Calu3 (cell line): ENCODE data around the gene FCN1. TPM values are rescaled to one million over a fixed set of nuclear protein-coding genes. Genes with fewer than 3 reads are reported as not detected.

ENCODE experiments used
- BruUV-seq: library from RNA; stranded (reverse); fragments of 400-500 nt; replicated peaks from 2 replicates; lab custom pipeline; 2021; lab: Mats Ljungman, UMichigan
- CTCF ChIA-PET: fragments of 300-600 bp; sonication (Branson Sonifier 250); formaldehyde crosslinking; loops from one replicate; lab custom pipeline; 2022; ENCODE audit warnings: antibody characterized with exemption; lab: Charles Lee
- DNase-seq: peaks from one replicate; pipeline ENCODE4 v3.0.0; 2022
- H3K27ac Mint-ChIP-seq: one replicate; pipeline ENCODE4 v1.8.0; 2022; ENCODE audit warnings: mixed read lengths; ENCODE audit not compliant: unreplicated experiment
- H3K27me3 Mint-ChIP-seq: one replicate; pipeline ENCODE4 v1.8.0; 2022; ENCODE audit warnings: mixed read lengths; ENCODE audit not compliant: unreplicated experiment
- H3K36me3 Mint-ChIP-seq: one replicate; pipeline ENCODE4 v1.8.0; 2022; ENCODE audit warnings: mild to moderate bottlenecking, moderate library complexity, mixed read lengths; ENCODE audit not compliant: insufficient read depth, unreplicated experiment
- H3K4me1 Mint-ChIP-seq: one replicate; pipeline ENCODE4 v1.8.0; 2022; ENCODE audit warnings: mild to moderate bottlenecking, low read depth, mixed read lengths; ENCODE audit not compliant: unreplicated experiment
- H3K4me3 Mint-ChIP-seq: one replicate; pipeline ENCODE4 v1.8.0; 2022; ENCODE audit warnings: mild to moderate bottlenecking, low read depth, moderate library complexity, mixed read lengths; ENCODE audit not compliant: unreplicated experiment
- H3K9me3 Mint-ChIP-seq: one replicate; pipeline ENCODE4 v1.8.0; 2022; ENCODE audit warnings: low read depth, mixed read lengths; ENCODE audit not compliant: unreplicated experiment
- intact Hi-C: fragments of 100-400 bp; cut with micrococcal nuclease; formaldehyde crosslinking; loops from one replicate; pipeline ENCODE4 v1.10.0; 2022; ENCODE audit not compliant: unreplicated experiment
- total RNA-seq: library from RNA; stranded (reverse); gene quantifications from 2 replicates; pipeline ENCODE4 v1.2.3, GENCODE V29; 2022
- TF ChIP-seq, protein P1 (sequence below): fragments of 200-600 bp; IDR thresholded peaks from one replicate; pipeline ENCODE4 v1.8.0; 2022; ENCODE audit warnings: antibody characterized with exemption; ENCODE audit not compliant: unreplicated experiment

Gene FCN1
- total RNA-seq, 1 experiment from 2014 or later = not detected

DNA sequence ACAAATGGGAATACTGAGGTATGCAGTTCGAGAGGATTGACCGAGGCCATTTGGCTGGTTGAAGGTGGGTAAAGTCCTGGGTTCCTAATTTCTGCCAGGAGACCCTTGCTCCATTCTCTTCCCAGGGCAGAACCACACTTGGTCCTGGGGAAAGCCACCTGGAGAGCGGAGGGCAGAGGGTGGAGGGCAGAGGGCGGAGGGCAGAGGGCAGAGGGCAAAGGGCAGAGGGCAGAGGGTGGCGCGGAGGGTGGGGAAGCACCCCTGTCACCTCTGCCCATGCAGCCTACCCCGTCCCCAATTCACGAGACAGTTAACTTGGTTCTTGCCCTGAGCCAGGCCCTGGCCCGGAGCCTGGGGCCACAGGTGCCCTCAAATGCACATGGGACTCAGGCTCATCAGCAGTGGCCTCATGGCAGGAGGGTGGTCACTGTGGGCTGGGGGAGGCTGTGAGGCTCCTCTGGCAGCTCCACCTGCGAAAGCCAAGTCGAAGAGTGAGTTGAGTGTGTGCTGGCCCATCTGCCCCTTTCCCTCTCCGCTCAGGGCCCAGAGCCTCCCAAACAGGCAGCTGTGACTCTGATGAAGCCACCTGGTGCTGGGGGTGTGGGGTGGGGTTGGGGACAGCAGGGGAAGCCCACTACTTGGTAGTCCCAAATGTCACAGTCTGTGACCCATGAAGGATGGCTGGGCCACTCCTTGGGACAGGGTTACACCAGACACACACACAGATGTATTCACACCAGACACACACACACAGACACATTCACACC is 28.0 kb upstream of the FCN1 start:
- CTCF ChIA-PET = no interaction called here
- no peaks in the 10 kb centered on the region for H3K27me3 Mint-ChIP-seq
- TF ChIP-seq, protein P1, sequence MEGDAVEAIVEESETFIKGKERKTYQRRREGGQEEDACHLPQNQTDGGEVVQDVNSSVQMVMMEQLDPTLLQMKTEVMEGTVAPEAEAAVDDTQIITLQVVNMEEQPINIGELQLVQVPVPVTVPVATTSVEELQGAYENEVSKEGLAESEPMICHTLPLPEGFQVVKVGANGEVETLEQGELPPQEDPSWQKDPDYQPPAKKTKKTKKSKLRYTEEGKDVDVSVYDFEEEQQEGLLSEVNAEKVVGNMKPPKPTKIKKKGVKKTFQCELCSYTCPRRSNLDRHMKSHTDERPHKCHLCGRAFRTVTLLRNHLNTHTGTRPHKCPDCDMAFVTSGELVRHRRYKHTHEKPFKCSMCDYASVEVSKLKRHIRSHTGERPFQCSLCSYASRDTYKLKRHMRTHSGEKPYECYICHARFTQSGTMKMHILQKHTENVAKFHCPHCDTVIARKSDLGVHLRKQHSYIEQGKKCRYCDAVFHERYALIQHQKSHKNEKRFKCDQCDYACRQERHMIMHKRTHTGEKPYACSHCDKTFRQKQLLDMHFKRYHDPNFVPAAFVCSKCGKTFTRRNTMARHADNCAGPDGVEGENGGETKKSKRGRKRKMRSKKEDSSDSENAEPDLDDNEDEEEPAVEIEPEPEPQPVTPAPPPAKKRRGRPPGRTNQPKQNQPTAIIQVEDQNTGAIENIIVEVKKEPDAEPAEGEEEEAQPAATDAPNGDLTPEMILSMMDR = no peak
- no peaks in the 10 kb centered on the region for H3K36me3 Mint-ChIP-seq
- H3K9me3 Mint-ChIP-seq = no peaks in the 10 kb centered on the region
- H3K4me1 Mint-ChIP-seq = no peaks in the 10 kb centered on the region
- DNase-seq = no peak
- intact Hi-C loops = no loop called here
- no peak overlapping the region for H3K27ac Mint-ChIP-seq
- H3K4me3 Mint-ChIP-seq = no peak overlapping the region
- no TSS peak for BruUV-seq

DNA sequence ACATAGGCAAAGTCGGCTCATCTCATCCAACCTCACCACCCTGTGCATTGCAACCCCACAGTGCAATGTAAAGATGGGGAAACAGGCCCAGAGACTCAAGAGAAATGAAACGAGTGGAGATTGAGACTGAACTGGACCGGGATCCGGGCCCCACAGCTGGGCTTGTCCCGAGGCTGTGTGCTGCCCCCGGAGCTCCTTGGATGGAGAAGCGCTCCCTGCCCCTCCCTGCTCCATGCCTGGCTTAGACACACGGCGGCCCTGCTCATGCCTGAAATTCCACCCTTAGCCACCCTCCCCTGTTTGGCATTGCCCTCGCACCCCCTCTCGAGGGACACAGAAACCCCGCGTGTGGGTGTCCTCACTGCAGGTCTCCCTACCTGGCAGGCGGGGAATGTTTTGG is 27.2 kb upstream of the FCN1 start:
- CTCF ChIA-PET = no interaction called here
- Mint-ChIP-seq H3K27ac (no peak overlapping the region), H3K4me1 (no peaks in the 10 kb centered on the region)

DNA sequence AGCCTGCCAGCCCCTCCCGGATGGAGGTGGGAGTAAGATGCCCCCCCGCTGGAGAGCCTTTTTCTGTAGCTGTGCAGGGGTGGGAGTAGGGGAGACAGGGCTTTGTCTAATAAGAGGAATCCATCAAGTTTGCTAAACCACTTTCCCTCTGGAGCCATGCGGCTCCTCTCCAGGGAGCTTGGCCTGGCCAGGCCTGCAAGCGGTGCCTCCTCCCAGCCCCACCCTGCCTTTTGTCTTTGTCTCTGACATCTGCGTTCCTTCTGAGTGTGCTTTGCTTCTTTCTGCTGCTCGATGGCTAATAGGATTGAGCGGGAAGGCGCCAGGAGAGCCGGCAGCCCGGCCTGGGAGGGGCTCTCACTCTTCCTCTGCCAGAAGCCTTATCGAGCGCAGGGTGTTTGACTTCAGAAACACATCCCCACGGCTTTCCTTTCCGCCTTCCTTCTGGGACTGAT is 26.7 kb upstream of the FCN1 start:
- no peaks in the 10 kb centered on the region for H3K9me3 Mint-ChIP-seq
- peaks cover 4% of the 10 kb centered on the region for H3K27me3 Mint-ChIP-seq
- H3K27ac Mint-ChIP-seq = no peak overlapping the region
- no peaks in the 10 kb centered on the region for H3K4me1 Mint-ChIP-seq
- no TSS peak for BruUV-seq
- no peak overlapping the region for H3K4me3 Mint-ChIP-seq
- H3K36me3 Mint-ChIP-seq = no peaks in the 10 kb centered on the region
- no peak for DNase-seq
- TF ChIP-seq, protein P1 = no peak
- intact Hi-C loops = no loop called here
- CTCF ChIA-PET = no interaction called here

More for the DNA sequence above, 27.2 kb upstream of the FCN1 start:
- no peak overlapping the region for H3K4me3 Mint-ChIP-seq
- DNase-seq = no peak
- H3K27me3 Mint-ChIP-seq = no peaks in the 10 kb centered on the region
- H3K9me3 Mint-ChIP-seq = no peaks in the 10 kb centered on the region
- intact Hi-C loops = no loop called here
- no peaks in the 10 kb centered on the region for H3K36me3 Mint-ChIP-seq
- TF ChIP-seq, protein P1 = no peak
- no TSS peak for BruUV-seq

GRCh38 chr9:134943836-134944235 is 26.1 kb upstream of the FCN1 start:
- intact Hi-C loops = no loop called here
- TF ChIP-seq, protein P1 = no peak
- no peaks in the 10 kb centered on the region for H3K4me1 Mint-ChIP-seq
- no peaks in the 10 kb centered on the region for H3K9me3 Mint-ChIP-seq
- no peak overlapping the region for H3K4me3 Mint-ChIP-seq
- H3K27me3 Mint-ChIP-seq = peaks cover 9% of the 10 kb centered on the region
- H3K27ac Mint-ChIP-seq = no peak overlapping the region
- DNase-seq = no peak
- CTCF ChIA-PET = no interaction called here
- no peaks in the 10 kb centered on the region for H3K36me3 Mint-ChIP-seq
- no TSS peak for BruUV-seq
